Measurements from ENCODE around the gene ETNK2.

GRCh38 chr1:204130981-204131892 is 20.6 kb downstream of the ETNK2 start:
- TF ChIP-seq CTCF (IDR thresholded peaks at IDR 0.05) = no peak
- no peak for TF ChIP-seq POLR2A (IDR thresholded peaks at IDR 0.05)

All from Peyer's patch (tissue), 4 donors.